SK-N-SH (cell line): ENCODE results near the gene ADIRF. TPM values are rescaled to one million over a fixed set of nuclear protein-coding genes. Genes with fewer than 3 reads are reported as not detected.

Experiments
- CTCF ChIA-PET: fragments of 300-600, 350-600 bp; formaldehyde crosslinking; extraction: SDS; loops from one replicate; lab custom pipeline; 2021; lab: Yijun Ruan, JAX
- POLR2A ChIA-PET: fragments of 350-600 bp; sonication (Branson Sonifier 250); formaldehyde crosslinking; extraction: SDS; loops from one replicate; lab custom pipeline; 2020; ENCODE audit warnings: antibody characterized with exemption, inconsistent platforms; lab: Yijun Ruan, JAX
- DNase-seq: peaks from one replicate; pipeline ENCODE4 v3.0.0; 2012
- H2AFZ ChIP-seq: fragments of 200-600 bp; sonication (generic); 2 replicates; pipeline ENCODE4 v1.8.1; 2016; ENCODE audit warnings: antibody characterized with exemption, mild to moderate bottlenecking, low read depth
- H3F3A ChIP-seq: fragments of 200-600 bp; sonication (generic); replicated peaks from 2 replicates; pipeline ENCODE3; 2016; ENCODE audit warnings: antibody characterized with exemption, mild to moderate bottlenecking; ENCODE audit not compliant: insufficient read depth
- H3K27ac ChIP-seq, 2 experiments: fragments of 200-500 bp in 1 of 2; fragments of 200-600 bp in 1 of 2; sonication (Bioruptor generic) in 1 of 2; sonication (generic), shearing (Covaris generic) in 1 of 2; 2 replicates each; pipeline versions ENCODE4 v1.5.1 to v1.6.1; 2014 to 2016; ENCODE audit warnings: low read depth in 2 of 2, inconsistent platforms in 1 of 2, low read length in 1 of 2, mild to moderate bottlenecking in 1 of 2, mixed read lengths in 1 of 2
- H3K27me3 ChIP-seq: fragments of 200-600 bp; sonication (generic), shearing (Covaris generic); 2 replicates; pipeline ENCODE4 v1.6.1; 2016; ENCODE audit warnings: mixed run types; ENCODE audit not compliant: insufficient read depth
- H3K36me3 ChIP-seq, 2 experiments: fragments of 200-500 bp in 1 of 2; fragments of 200-600 bp in 1 of 2; sonication (Bioruptor generic) in 1 of 2; sonication (generic) in 1 of 2; replicated peaks in 1 of 2; 2 replicates each; pipeline versions ENCODE3 to v1.5.1; 2014 to 2016; ENCODE audit warnings: low read length in 1 of 2, mild to moderate bottlenecking in 1 of 2; ENCODE audit not compliant: insufficient read depth in 2 of 2, control insufficient read depth in 1 of 2
- H3K4me1 ChIP-seq, 2 experiments: fragments of 200-500 bp in 1 of 2; fragments of 200-600 bp in 1 of 2; sonication (Bioruptor generic) in 1 of 2; sonication (generic), shearing (Covaris generic) in 1 of 2; 2 replicates each; pipeline versions ENCODE4 v1.5.1 to v1.6.1; 2014 to 2016; ENCODE audit warnings: low read depth in 1 of 2, low read length in 1 of 2, mixed run types in 1 of 2; ENCODE audit not compliant: insufficient read depth in 2 of 2, control insufficient read depth in 1 of 2
- H3K4me2 ChIP-seq: fragments of 200-600 bp; sonication (generic), shearing (Covaris generic); 2 replicates; pipeline ENCODE4 v1.6.1; 2017; ENCODE audit warnings: mixed run types
- H3K4me3 ChIP-seq, 2 experiments: fragments of 200-500 bp in 1 of 2; fragments of 200-600 bp in 1 of 2; sonication (Bioruptor generic) in 1 of 2; sonication (generic), shearing (Covaris generic) in 1 of 2; 2 replicates each; pipeline versions ENCODE4 v1.5.1 to v1.8.1; 2014 to 2016; ENCODE audit warnings: low read depth in 2 of 2, inconsistent platforms in 1 of 2, low read length in 1 of 2, mild to moderate bottlenecking in 1 of 2, mixed read lengths in 1 of 2, moderate library complexity in 1 of 2
- H3K79me2 ChIP-seq: fragments of 200-600 bp; sonication (generic); 2 replicates; pipeline ENCODE4 v1.8.1; 2017; ENCODE audit warnings: mild to moderate bottlenecking; ENCODE audit not compliant: insufficient read depth
- H3K9ac ChIP-seq: fragments of 200-600 bp; sonication (generic); 2 replicates; pipeline ENCODE4 v1.6.1; 2017; ENCODE audit warnings: mixed run types
- H3K9me2 ChIP-seq: fragments of 200-600 bp; sonication (generic); 2 replicates; pipeline ENCODE4 v1.6.1; 2017; ENCODE audit warnings: mixed run types
- H3K9me3 ChIP-seq: fragments of 200-600 bp; sonication (generic); 2 replicates; pipeline ENCODE4 v1.6.1; 2017; ENCODE audit warnings: mixed run types, mild to moderate bottlenecking, moderate library complexity
- H4K20me1 ChIP-seq: fragments of 200-600 bp; sonication (generic); 2 replicates; pipeline ENCODE4 v1.6.1; 2017; ENCODE audit warnings: mild to moderate bottlenecking, mixed run types; ENCODE audit not compliant: insufficient read depth
- IRF3 ChIP-seq: fragments of 150-350 bp; IDR thresholded peaks from 2 replicates; pipeline ENCODE4 v1.6.1; 2016; ENCODE audit warnings: mild to moderate bottlenecking, low read depth, low read length
- JUND ChIP-seq: IDR thresholded peaks from 2 replicates; pipeline ENCODE4 v1.4.0; 2012
- MEF2A ChIP-seq: IDR thresholded peaks from 2 replicates; pipeline ENCODE4 v1.4.0; 2012; ENCODE audit warnings: low read depth, borderline replicate concordance
- NFIC ChIP-seq: IDR thresholded peaks from 2 replicates; pipeline ENCODE4 v1.4.0; 2012; ENCODE audit warnings: borderline replicate concordance
- NRF1 ChIP-seq: IDR thresholded peaks from 2 replicates; pipeline ENCODE4 v1.6.1; 2012; ENCODE audit warnings: low read depth, mild to moderate bottlenecking, low read length
- RAD21 ChIP-seq: IDR thresholded peaks from 2 replicates; pipeline ENCODE4 v1.6.1; 2012; ENCODE audit warnings: mild to moderate bottlenecking, low read length
- RCOR1 ChIP-seq: fragments of 150-350 bp; IDR thresholded peaks from 2 replicates; pipeline ENCODE4 v1.6.1; 2017; ENCODE audit warnings: antibody characterized with exemption, low read length
- RXRA ChIP-seq: IDR thresholded peaks from 2 replicates; pipeline ENCODE4 v1.4.0; 2012; ENCODE audit warnings: low read depth, mild to moderate bottlenecking, borderline replicate concordance
- SMC3 ChIP-seq: IDR thresholded peaks from 2 replicates; pipeline ENCODE4 v1.6.1; 2012; ENCODE audit warnings: low read depth, low read length, improper control_type of control experiment
- YY1 ChIP-seq: IDR thresholded peaks from 2 replicates; pipeline ENCODE4 v1.4.0; 2012; ENCODE audit warnings: low read depth, mild to moderate bottlenecking
- ZBTB33 ChIP-seq: IDR thresholded peaks from 2 replicates; pipeline ENCODE4 v1.4.0; 2012; ENCODE audit warnings: low read depth, borderline replicate concordance
- WGBS: methylation state at CpG from one replicate; pipeline ENCODE4 v1.1.6; 2017; ENCODE audit warnings: low lambda C conversion rate; 5-methylcytosine and 5-hydroxymethylcytosine counted together
- polyA plus RNA-seq, 3 experiments: library from polyadenylated mRNA; depleted of rRNA; stranded (reverse); fragments of >200 nt; gene quantifications; 2 replicates each; pipeline ENCODE4 v1.2.3, GENCODE V29; 2012
- TF ChIP-seq, protein P1 (sequence below): IDR thresholded peaks from 2 replicates; pipeline ENCODE4 v1.6.1; 2012; ENCODE audit warnings: mild to moderate bottlenecking, low read depth, low read length, moderate library complexity
- TF ChIP-seq, protein P2 (sequence below): IDR thresholded peaks from 2 replicates; pipeline ENCODE4 v1.4.0; 2012; ENCODE audit warnings: low read depth, borderline replicate concordance
- TF ChIP-seq, protein P3 (sequence below): fragments of 150-350 bp; IDR thresholded peaks from 2 replicates; pipeline ENCODE4 v1.6.1; 2017; ENCODE audit warnings: antibody characterized with exemption, low read length, low read depth, borderline replicate concordance
- TF ChIP-seq, protein P4 (sequence below): fragments of 200-600 bp; sonication (generic); IDR thresholded peaks from 2 replicates; pipeline ENCODE4 v1.6.1; 2017; ENCODE audit warnings: antibody characterized with exemption, mild to moderate bottlenecking, moderate library complexity

The ADIRF gene
- polyA plus RNA-seq, 1 of the 3 experiments (the other 2 are of a cell fraction) = not detected

GRCh38 chr10:86955501-86956194 lies 12.6 kb upstream of the ADIRF start:
- no peak for DNase-seq
- Histone ChIP-seq H3K9ac (no peak overlapping the region), H3K27ac (no peak overlapping the region), H3K4me1 (peaks cover 6 to 11% of the 10 kb centered on the region in 2 experiments; a peak in 2 of 4 replicates), H4K20me1 (no peaks in the 10 kb centered on the region), H3K4me3 (no peak overlapping the region), H3K36me3 (no peaks in the 10 kb centered on the region), H3K9me2 (no peaks in the 10 kb centered on the region), H3K9me3 (no peaks in the 10 kb centered on the region), H3K4me2 (no peak overlapping the region), H3K79me2 (no peaks in the 10 kb centered on the region), H3K27me3 (no peaks in the 10 kb centered on the region), H3F3A (no peaks in the 10 kb centered on the region), H2AFZ (no peak overlapping the region)
- WGBS = 83% methylated on average over 7 of the region's 16 CpGs
- POLR2A ChIA-PET = no interaction called here
- TF ChIP-seq NRF1 (no peak), ZBTB33 (no peak), YY1 (no peak), IRF3 (no peak), RXRA (no peak)
- TF ChIP-seq, protein P1, sequence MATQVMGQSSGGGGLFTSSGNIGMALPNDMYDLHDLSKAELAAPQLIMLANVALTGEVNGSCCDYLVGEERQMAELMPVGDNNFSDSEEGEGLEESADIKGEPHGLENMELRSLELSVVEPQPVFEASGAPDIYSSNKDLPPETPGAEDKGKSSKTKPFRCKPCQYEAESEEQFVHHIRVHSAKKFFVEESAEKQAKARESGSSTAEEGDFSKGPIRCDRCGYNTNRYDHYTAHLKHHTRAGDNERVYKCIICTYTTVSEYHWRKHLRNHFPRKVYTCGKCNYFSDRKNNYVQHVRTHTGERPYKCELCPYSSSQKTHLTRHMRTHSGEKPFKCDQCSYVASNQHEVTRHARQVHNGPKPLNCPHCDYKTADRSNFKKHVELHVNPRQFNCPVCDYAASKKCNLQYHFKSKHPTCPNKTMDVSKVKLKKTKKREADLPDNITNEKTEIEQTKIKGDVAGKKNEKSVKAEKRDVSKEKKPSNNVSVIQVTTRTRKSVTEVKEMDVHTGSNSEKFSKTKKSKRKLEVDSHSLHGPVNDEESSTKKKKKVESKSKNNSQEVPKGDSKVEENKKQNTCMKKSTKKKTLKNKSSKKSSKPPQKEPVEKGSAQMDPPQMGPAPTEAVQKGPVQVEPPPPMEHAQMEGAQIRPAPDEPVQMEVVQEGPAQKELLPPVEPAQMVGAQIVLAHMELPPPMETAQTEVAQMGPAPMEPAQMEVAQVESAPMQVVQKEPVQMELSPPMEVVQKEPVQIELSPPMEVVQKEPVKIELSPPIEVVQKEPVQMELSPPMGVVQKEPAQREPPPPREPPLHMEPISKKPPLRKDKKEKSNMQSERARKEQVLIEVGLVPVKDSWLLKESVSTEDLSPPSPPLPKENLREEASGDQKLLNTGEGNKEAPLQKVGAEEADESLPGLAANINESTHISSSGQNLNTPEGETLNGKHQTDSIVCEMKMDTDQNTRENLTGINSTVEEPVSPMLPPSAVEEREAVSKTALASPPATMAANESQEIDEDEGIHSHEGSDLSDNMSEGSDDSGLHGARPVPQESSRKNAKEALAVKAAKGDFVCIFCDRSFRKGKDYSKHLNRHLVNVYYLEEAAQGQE = no peak
- CTCF ChIA-PET = interaction anchor here (1.4 to 2.6 kb wide), 3 partner anchors 9 to 16 kb away, joined by 6 to 9 read pairs (median 7); no protein-coding TSS in a partner anchor

DNA sequence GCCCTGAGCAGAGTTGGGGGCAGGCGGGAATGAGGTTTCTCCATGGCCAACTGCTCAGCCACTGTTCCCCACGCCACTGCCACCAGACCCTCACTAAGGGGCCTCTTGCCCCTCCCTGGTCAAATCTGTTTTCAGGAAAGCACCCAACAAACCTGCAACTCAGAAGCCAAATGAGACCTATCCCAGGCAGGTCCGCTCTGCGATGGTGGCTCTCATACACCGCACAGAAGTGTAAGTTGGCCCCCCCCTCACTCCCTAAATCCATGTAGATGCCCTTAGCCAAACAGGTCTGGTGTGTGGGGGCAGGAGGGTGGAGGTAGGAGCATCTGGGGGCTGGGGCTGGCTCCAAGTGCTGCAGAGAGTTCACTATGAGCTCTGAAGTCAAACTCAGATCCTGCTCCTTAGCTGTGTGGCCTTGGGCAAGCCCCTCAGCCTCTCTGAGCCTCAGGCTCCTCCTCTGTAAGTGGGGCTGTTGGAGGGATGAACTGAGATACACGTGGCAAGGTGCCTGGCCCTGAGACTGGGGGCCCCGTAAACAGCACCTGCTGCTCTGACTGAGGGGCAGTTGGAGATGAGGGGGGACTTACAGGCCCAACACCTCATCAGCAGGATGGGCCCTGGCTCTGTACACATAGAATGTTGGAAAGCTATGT lies 12.0 kb upstream of the ADIRF start:
- Histone ChIP-seq H3K9ac (no peak overlapping the region), H3K27ac (no peak overlapping the region), H3K27me3 (no peaks in the 10 kb centered on the region), H3K4me1 (peaks cover 6 to 11% of the 10 kb centered on the region in 2 experiments; a peak in 2 of 4 replicates), H3K9me3 (no peaks in the 10 kb centered on the region), H3K4me3 (no peak overlapping the region), H3K4me2 (no peak overlapping the region), H3K79me2 (no peaks in the 10 kb centered on the region), H4K20me1 (no peaks in the 10 kb centered on the region), H2AFZ (no peak overlapping the region), H3K9me2 (no peaks in the 10 kb centered on the region)
- WGBS = 91% methylated on average over 6 of the region's 7 CpGs
- POLR2A ChIA-PET = no interaction called here
- no peak for DNase-seq
- CTCF ChIA-PET = interaction anchor here (2.0 to 2.6 kb wide), 2 partner anchors 10 to 16 kb away, joined by 7 to 9 read pairs; no protein-coding TSS in a partner anchor
- TF ChIP-seq NFIC (no peak), JUND (no peak), RCOR1 (no peak), RAD21 (no peak), SMC3 (no peak), MEF2A (no peak)
- TF ChIP-seq, protein P2, sequence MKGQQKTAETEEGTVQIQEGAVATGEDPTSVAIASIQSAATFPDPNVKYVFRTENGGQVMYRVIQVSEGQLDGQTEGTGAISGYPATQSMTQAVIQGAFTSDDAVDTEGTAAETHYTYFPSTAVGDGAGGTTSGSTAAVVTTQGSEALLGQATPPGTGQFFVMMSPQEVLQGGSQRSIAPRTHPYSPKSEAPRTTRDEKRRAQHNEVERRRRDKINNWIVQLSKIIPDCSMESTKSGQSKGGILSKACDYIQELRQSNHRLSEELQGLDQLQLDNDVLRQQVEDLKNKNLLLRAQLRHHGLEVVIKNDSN = no peak
- TF ChIP-seq, protein P3, sequence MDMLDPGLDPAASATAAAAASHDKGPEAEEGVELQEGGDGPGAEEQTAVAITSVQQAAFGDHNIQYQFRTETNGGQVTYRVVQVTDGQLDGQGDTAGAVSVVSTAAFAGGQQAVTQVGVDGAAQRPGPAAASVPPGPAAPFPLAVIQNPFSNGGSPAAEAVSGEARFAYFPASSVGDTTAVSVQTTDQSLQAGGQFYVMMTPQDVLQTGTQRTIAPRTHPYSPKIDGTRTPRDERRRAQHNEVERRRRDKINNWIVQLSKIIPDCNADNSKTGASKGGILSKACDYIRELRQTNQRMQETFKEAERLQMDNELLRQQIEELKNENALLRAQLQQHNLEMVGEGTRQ = no peak
- TF ChIP-seq, protein P4, sequence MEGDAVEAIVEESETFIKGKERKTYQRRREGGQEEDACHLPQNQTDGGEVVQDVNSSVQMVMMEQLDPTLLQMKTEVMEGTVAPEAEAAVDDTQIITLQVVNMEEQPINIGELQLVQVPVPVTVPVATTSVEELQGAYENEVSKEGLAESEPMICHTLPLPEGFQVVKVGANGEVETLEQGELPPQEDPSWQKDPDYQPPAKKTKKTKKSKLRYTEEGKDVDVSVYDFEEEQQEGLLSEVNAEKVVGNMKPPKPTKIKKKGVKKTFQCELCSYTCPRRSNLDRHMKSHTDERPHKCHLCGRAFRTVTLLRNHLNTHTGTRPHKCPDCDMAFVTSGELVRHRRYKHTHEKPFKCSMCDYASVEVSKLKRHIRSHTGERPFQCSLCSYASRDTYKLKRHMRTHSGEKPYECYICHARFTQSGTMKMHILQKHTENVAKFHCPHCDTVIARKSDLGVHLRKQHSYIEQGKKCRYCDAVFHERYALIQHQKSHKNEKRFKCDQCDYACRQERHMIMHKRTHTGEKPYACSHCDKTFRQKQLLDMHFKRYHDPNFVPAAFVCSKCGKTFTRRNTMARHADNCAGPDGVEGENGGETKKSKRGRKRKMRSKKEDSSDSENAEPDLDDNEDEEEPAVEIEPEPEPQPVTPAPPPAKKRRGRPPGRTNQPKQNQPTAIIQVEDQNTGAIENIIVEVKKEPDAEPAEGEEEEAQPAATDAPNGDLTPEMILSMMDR = no peak
- TF ChIP-seq, all 33 proteins: peak for 0
- H3F3A ChIP-seq = no peaks in the 10 kb centered on the region
- H3K36me3 ChIP-seq = no peaks in the 10 kb centered on the region
